MM.1S (cell line): ENCODE results near the gene CD44.

ENCODE experiments used
- DNase-seq: peaks from one replicate; pipeline ENCODE4 v3.0.0-alpha.2; 2015
- H2AFZ ChIP-seq: fragments of 300-600 bp; sonication (generic); 2 replicates; pipeline ENCODE4 v1.6.0; 2016; ENCODE audit warnings: antibody characterized with exemption, low read length
- H3F3A ChIP-seq: fragments of 300-600 bp; sonication (generic); 2 replicates; pipeline ENCODE4 v1.6.1; 2016; ENCODE audit warnings: mild to moderate bottlenecking, antibody characterized with exemption, low read length, moderate library complexity, mixed read lengths; ENCODE audit not compliant: insufficient read depth
- H3K27ac ChIP-seq: fragments of 300-600 bp; sonication (generic); 2 replicates; pipeline ENCODE4 v1.5.1; 2016; ENCODE audit warnings: mild to moderate bottlenecking, low read length
- H3K27me3 ChIP-seq: fragments of 300-600 bp; sonication (generic); replicated peaks from 2 replicates; pipeline ENCODE4 v1.6.0; 2016; ENCODE audit warnings: low read length; ENCODE audit not compliant: insufficient read depth
- H3K36me3 ChIP-seq: fragments of 300-600 bp; sonication (generic); replicated peaks from 2 replicates; pipeline ENCODE4 v1.6.1; 2016; ENCODE audit warnings: mild to moderate bottlenecking, low read length, mixed read lengths; ENCODE audit not compliant: insufficient read depth
- H3K4me1 ChIP-seq: fragments of 300-600 bp; sonication (generic); 2 replicates; pipeline ENCODE4 v1.6.1; 2016; ENCODE audit warnings: low read length, mixed read lengths
- H3K4me2 ChIP-seq: fragments of 300-600 bp; sonication (generic); 2 replicates; pipeline ENCODE4 v1.6.0; 2016; ENCODE audit warnings: low read depth, low read length
- H3K4me3 ChIP-seq: fragments of 300-600 bp; sonication (generic); 2 replicates; pipeline ENCODE4 v1.5.1; 2016; ENCODE audit warnings: low read length, mixed read lengths
- H3K79me2 ChIP-seq: fragments of 300-600 bp; sonication (generic); 2 replicates; pipeline ENCODE4 v1.6.1; 2016; ENCODE audit warnings: mixed run types, low read length, mixed read lengths
- H3K9ac ChIP-seq: fragments of 300-600 bp; sonication (generic); 2 replicates; pipeline ENCODE4 v1.6.1; 2016; ENCODE audit warnings: low read length, mixed read lengths
- H3K9me2 ChIP-seq: fragments of 300-600 bp; sonication (generic); replicated peaks from 2 replicates; pipeline ENCODE4 v1.6.1; 2016; ENCODE audit warnings: mild to moderate bottlenecking, low read length, mixed read lengths; ENCODE audit not compliant: insufficient read depth
- H3K9me3 ChIP-seq: fragments of 300-600 bp; sonication (generic); replicated peaks from 2 replicates; pipeline ENCODE4 v1.6.1; 2016; ENCODE audit warnings: mild to moderate bottlenecking, low read length, mixed read lengths; ENCODE audit not compliant: insufficient read depth
- H4K20me1 ChIP-seq: fragments of 300-600 bp; sonication (generic); 2 replicates; pipeline ENCODE4 v1.6.1; 2016; ENCODE audit warnings: mild to moderate bottlenecking, low read length, moderate library complexity, mixed read lengths; ENCODE audit not compliant: insufficient read depth
- EZH2 ChIP-seq: fragments of 300-600 bp; sonication (generic); optimal IDR thresholded peaks from 2 replicates; pipeline ENCODE3; 2017; ENCODE audit warnings: low read depth, mild to moderate bottlenecking, antibody characterized with exemption, low read length, mixed read lengths
- EZH2phosphoT487 ChIP-seq: fragments of 300-600 bp; sonication (generic); IDR thresholded peaks from 2 replicates; pipeline ENCODE4 v1.6.1; 2018; ENCODE audit warnings: antibody characterized with exemption, low read length
- TF ChIP-seq, protein P1 (sequence below): fragments of 300-600 bp; sonication (generic); IDR thresholded peaks from 2 replicates; pipeline ENCODE4 v1.5.1; 2016; ENCODE audit warnings: antibody characterized with exemption, low read length, mixed read lengths

CD44 gene

GRCh38 chr11:35171226-35171625 lies 32.3 kb downstream of the CD44 start:
- DNase-seq = no peak
- no peak overlapping the region for H3K9ac ChIP-seq
- H3K4me2 ChIP-seq = no peak overlapping the region
- H3K9me3 ChIP-seq = no peaks in the 10 kb centered on the region
- H2AFZ ChIP-seq = no peak overlapping the region
- peaks cover 90% of the 10 kb centered on the region for H3K4me1 ChIP-seq
- TF ChIP-seq EZH2phosphoT487 (no peak), EZH2 (no peak)
- TF ChIP-seq, protein P1, sequence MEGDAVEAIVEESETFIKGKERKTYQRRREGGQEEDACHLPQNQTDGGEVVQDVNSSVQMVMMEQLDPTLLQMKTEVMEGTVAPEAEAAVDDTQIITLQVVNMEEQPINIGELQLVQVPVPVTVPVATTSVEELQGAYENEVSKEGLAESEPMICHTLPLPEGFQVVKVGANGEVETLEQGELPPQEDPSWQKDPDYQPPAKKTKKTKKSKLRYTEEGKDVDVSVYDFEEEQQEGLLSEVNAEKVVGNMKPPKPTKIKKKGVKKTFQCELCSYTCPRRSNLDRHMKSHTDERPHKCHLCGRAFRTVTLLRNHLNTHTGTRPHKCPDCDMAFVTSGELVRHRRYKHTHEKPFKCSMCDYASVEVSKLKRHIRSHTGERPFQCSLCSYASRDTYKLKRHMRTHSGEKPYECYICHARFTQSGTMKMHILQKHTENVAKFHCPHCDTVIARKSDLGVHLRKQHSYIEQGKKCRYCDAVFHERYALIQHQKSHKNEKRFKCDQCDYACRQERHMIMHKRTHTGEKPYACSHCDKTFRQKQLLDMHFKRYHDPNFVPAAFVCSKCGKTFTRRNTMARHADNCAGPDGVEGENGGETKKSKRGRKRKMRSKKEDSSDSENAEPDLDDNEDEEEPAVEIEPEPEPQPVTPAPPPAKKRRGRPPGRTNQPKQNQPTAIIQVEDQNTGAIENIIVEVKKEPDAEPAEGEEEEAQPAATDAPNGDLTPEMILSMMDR = no peak
- H4K20me1 ChIP-seq = no peaks in the 10 kb centered on the region
- peaks cover 42% of the 10 kb centered on the region for H3F3A ChIP-seq
- H3K27ac ChIP-seq = peak overlapping the region; percentile 83; the same call in 1 of the 2 replicates
- H3K79me2 ChIP-seq = peaks cover 95% of the 10 kb centered on the region
- H3K27me3 ChIP-seq = no peaks in the 10 kb centered on the region
- peaks cover 5% of the 10 kb centered on the region; the same call in 1 of the 2 replicates for H3K36me3 ChIP-seq
- H3K9me2 ChIP-seq = no peaks in the 10 kb centered on the region
- H3K4me3 ChIP-seq = no peak overlapping the region

- peaks cover 95% of the 10 kb centered on the region for H3K79me2 ChIP-seq
- H3K36me3 ChIP-seq = peaks cover 14% of the 10 kb centered on the region
- H3K9ac ChIP-seq = peak overlapping the region; percentile 42; the same call in 1 of the 2 replicates
- no peak overlapping the region for H2AFZ ChIP-seq
- peak overlapping the region; percentile 48 for H3K4me2 ChIP-seq
- peaks cover 75% of the 10 kb centered on the region for H3K4me1 ChIP-seq
- peak overlapping the region; percentile 83 for H3K27ac ChIP-seq
- peak; percentile 79 for DNase-seq
- peaks cover 38% of the 10 kb centered on the region for H3F3A ChIP-seq
- no peaks in the 10 kb centered on the region for H3K9me2 ChIP-seq
- H3K27me3 ChIP-seq = no peaks in the 10 kb centered on the region
- H3K4me3 ChIP-seq = peak overlapping the region; percentile 27
- TF ChIP-seq EZH2phosphoT487 (no peak), EZH2 (no peak)
- TF ChIP-seq, protein P1 = no peak
- no peaks in the 10 kb centered on the region for H3K9me3 ChIP-seq
- H4K20me1 ChIP-seq = no peaks in the 10 kb centered on the region
These were observed 34.1 kb downstream of the CD44 start for GRCh38 chr11:35173011-35173511.

- H3K79me2 ChIP-seq = peaks cover 95% of the 10 kb centered on the region
- peak overlapping the region; percentile 48 for H3K4me2 ChIP-seq
- H2AFZ ChIP-seq = no peak overlapping the region
- H3K27me3 ChIP-seq = no peaks in the 10 kb centered on the region
- H3K9me3 ChIP-seq = no peaks in the 10 kb centered on the region
- no peaks in the 10 kb centered on the region for H3K9me2 ChIP-seq
- H3K36me3 ChIP-seq = peaks cover 17% of the 10 kb centered on the region
- H3K4me3 ChIP-seq = peak overlapping the region; percentile 27; the same call in 1 of the 2 replicates
- TF ChIP-seq, protein P1 = no peak
- TF ChIP-seq EZH2 (no peak), EZH2phosphoT487 (no peak)
- peak overlapping the region; percentile 83 for H3K27ac ChIP-seq
- H3F3A ChIP-seq = peaks cover 42% of the 10 kb centered on the region
- H3K9ac ChIP-seq = peak overlapping the region; percentile 42; the same call in 1 of the 2 replicates
- DNase-seq = no peak
- no peaks in the 10 kb centered on the region for H4K20me1 ChIP-seq
- peaks cover 72% of the 10 kb centered on the region for H3K4me1 ChIP-seq
These were observed 34.9 kb downstream of the CD44 start for GRCh38 chr11:35173616-35174566.
